K562 (cell line): Measurements from ENCODE around the gene CEBPB. TPM values are rescaled to one million over a fixed set of nuclear protein-coding genes. Genes with fewer than 3 reads are reported as not detected.

Source experiments
- ADNP ChIP-seq: fragments of 200-800 bp; sonication (Bioruptor generic); IDR thresholded peaks from 2 replicates; pipeline ENCODE4 v1.6.1; 2016; ENCODE audit warnings: missing genetic modification characterization, missing compliant biosample characterization
- BCOR ChIP-seq: fragments of 450-650 bp; IDR thresholded peaks from 2 replicates; pipeline ENCODE4 v1.6.1; 2016
- BHLHE40 ChIP-seq: IDR thresholded peaks from 2 replicates; pipeline ENCODE4 v1.6.1; 2011; ENCODE audit warnings: low read length, improper control_type of control experiment
- CBFA2T2 ChIP-seq: fragments of 450-650 bp; conservative IDR thresholded peaks from 2 replicates; pipeline ENCODE4 v1.6.1; 2017; ENCODE audit warnings: mild to moderate bottlenecking
- CBX8 ChIP-seq: fragments of 200-600 bp; sonication (generic); IDR thresholded peaks from 2 replicates; pipeline ENCODE4 v1.6.1; 2012; ENCODE audit warnings: borderline replicate concordance, mixed run types, low read depth, mild to moderate bottlenecking, moderate library complexity, mixed read lengths, low read length, control low read depth, inconsistent platforms; ENCODE audit not compliant: poor library complexity, severe bottlenecking; ENCODE audit errors: extremely low read depth
- HDAC1 ChIP-seq, 2 experiments: fragments of 450-650 bp; IDR thresholded peaks; 2 replicates each; pipeline ENCODE4 v1.6.1; 2016 to 2017; ENCODE audit warnings: inconsistent platforms in 1 of 2, mild to moderate bottlenecking in 1 of 2, moderate library complexity in 1 of 2
- HNRNPL ChIP-seq: fragments of 200-400 bp; formaldehyde crosslinking; IDR thresholded peaks from 2 replicates; pipeline ENCODE4 v1.6.1; 2017; ENCODE audit warnings: low read depth, mild to moderate bottlenecking, low read length
- RFX1 ChIP-seq: fragments of 450-650 bp; IDR thresholded peaks from 2 replicates; pipeline ENCODE4 v1.6.1; 2016; ENCODE audit warnings: mild to moderate bottlenecking, moderate library complexity
- polyA plus RNA-seq, 8 experiments: library from polyadenylated mRNA; depleted of rRNA in 4 of 8; stranded (reverse) in 5 of 8; unstranded in 3 of 8; fragments of >200 nt; fragmentation: Nextera tagmentation in 2 of 8; fragmentation: Illumina TruSeq in 1 of 8; extraction: Ambion mirVana in 2 of 8; extraction: Trizol in 1 of 8; gene quantifications; 2 replicates each; pipeline versions ENCODE4 v1.2.1 to v1.2.3, GENCODE V29; 2011 to 2014; ENCODE audit warnings: inconsistent platforms in 1 of 8, missing spikeins in 1 of 8
- total RNA-seq, 7 experiments: library from RNA; depleted of rRNA in 6 of 7; stranded (reverse); fragments of >200 nt in 6 of 7; fragmentation: Illumina TruSeq in 2 of 7; extraction: Trizol in 2 of 7; gene quantifications; 2 replicates each; pipeline versions ENCODE4 v1.2.1 to v1.2.3, GENCODE V29; 2011 to 2021; ENCODE audit warnings: low replicate concordance in 1 of 7
- TF ChIP-seq, protein P1 (sequence below), 2 experiments: fragments of 450-650 bp in 1 of 2; sonication (generic) in 1 of 2; formaldehyde crosslinking in 1 of 2; IDR thresholded peaks; 2 replicates each; pipeline versions ENCODE4 v1.7.1 to v1.9.0; 2016 to 2022; ENCODE audit warnings: inconsistent platforms in 1 of 2, mild to moderate bottlenecking in 1 of 2, missing genetic modification reagents in 1 of 2
- TF ChIP-seq, protein P2 (sequence below): fragments of 200-800 bp; sonication (Bioruptor generic); IDR thresholded peaks from 2 replicates; pipeline ENCODE4 v1.6.1; 2016; ENCODE audit warnings: missing genetic modification characterization, missing compliant biosample characterization

Gene CEBPB
- total and polyA plus RNA-seq, 9 of the 15 experiments (the other 6 are each of a cell fraction or from before 2014, with no cell fraction given), result 1.2 to 72.6 (median 7.8) TPM

DNA sequence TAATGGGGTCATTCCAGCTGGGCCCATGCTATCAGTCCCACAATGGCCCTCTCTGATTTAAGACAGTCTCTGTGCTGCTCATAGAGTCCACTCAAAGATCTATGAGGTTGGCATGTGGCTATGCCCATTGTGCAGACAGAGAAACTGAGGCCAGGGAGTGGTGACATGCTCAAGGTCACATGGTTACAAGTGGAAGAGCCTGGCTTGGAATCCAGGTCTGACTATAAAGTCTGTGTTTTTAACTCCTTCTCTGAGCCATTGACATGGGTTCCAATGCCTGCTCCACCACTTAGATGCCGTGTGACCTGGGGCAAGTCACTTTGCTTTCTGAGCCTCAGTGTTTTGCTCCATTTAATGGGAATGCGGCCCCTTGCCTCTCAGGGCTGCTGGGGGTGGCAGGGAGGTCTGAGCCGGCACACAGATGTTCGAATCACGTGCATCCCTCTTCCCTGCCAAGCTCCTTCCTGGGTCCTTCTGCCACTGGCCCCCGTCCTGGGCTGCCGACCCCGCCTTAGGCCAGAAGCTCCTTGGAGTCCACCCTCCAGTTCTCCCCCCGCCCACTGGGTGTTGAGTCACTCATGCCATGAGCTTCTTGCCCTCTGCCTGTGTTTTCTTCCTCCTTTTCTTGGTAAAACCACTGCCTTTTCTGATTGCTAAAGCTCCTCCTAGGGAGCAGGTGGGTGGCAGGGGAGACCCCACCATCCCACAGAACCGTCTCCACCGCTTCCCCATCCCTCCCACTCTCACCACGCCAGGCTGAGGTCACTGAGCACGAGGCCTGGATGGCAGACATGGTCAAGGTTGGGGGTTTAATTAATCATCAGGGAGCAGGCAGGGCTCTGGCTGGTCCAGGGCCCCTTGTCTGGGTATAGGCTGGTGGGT lies 35.7 kb downstream of the CEBPB start (continued):
- TF ChIP-seq, protein P1, sequence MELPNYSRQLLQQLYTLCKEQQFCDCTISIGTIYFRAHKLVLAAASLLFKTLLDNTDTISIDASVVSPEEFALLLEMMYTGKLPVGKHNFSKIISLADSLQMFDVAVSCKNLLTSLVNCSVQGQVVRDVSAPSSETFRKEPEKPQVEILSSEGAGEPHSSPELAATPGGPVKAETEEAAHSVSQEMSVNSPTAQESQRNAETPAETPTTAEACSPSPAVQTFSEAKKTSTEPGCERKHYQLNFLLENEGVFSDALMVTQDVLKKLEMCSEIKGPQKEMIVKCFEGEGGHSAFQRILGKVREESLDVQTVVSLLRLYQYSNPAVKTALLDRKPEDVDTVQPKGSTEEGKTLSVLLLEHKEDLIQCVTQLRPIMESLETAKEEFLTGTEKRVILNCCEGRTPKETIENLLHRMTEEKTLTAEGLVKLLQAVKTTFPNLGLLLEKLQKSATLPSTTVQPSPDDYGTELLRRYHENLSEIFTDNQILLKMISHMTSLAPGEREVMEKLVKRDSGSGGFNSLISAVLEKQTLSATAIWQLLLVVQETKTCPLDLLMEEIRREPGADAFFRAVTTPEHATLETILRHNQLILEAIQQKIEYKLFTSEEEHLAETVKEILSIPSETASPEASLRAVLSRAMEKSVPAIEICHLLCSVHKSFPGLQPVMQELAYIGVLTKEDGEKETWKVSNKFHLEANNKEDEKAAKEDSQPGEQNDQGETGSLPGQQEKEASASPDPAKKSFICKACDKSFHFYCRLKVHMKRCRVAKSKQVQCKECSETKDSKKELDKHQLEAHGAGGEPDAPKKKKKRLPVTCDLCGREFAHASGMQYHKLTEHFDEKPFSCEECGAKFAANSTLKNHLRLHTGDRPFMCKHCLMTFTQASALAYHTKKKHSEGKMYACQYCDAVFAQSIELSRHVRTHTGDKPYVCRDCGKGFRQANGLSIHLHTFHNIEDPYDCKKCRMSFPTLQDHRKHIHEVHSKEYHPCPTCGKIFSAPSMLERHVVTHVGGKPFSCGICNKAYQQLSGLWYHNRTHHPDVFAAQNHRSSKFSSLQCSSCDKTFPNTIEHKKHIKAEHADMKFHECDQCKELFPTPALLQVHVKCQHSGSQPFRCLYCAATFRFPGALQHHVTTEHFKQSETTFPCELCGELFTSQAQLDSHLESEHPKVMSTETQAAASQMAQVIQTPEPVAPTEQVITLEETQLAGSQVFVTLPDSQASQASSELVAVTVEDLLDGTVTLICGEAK (IDR thresholded peaks at IDR 0.05), result no peak
- TF ChIP-seq, protein P1 (CRISPR knock-in tag; IDR thresholded peaks at IDR 0.05), result no peak
- TF ChIP-seq ADNP, result peak; percentile 76
- TF ChIP-seq HNRNPL, result no peak
- TF ChIP-seq CBX8, result no peak
- TF ChIP-seq, protein P2, sequence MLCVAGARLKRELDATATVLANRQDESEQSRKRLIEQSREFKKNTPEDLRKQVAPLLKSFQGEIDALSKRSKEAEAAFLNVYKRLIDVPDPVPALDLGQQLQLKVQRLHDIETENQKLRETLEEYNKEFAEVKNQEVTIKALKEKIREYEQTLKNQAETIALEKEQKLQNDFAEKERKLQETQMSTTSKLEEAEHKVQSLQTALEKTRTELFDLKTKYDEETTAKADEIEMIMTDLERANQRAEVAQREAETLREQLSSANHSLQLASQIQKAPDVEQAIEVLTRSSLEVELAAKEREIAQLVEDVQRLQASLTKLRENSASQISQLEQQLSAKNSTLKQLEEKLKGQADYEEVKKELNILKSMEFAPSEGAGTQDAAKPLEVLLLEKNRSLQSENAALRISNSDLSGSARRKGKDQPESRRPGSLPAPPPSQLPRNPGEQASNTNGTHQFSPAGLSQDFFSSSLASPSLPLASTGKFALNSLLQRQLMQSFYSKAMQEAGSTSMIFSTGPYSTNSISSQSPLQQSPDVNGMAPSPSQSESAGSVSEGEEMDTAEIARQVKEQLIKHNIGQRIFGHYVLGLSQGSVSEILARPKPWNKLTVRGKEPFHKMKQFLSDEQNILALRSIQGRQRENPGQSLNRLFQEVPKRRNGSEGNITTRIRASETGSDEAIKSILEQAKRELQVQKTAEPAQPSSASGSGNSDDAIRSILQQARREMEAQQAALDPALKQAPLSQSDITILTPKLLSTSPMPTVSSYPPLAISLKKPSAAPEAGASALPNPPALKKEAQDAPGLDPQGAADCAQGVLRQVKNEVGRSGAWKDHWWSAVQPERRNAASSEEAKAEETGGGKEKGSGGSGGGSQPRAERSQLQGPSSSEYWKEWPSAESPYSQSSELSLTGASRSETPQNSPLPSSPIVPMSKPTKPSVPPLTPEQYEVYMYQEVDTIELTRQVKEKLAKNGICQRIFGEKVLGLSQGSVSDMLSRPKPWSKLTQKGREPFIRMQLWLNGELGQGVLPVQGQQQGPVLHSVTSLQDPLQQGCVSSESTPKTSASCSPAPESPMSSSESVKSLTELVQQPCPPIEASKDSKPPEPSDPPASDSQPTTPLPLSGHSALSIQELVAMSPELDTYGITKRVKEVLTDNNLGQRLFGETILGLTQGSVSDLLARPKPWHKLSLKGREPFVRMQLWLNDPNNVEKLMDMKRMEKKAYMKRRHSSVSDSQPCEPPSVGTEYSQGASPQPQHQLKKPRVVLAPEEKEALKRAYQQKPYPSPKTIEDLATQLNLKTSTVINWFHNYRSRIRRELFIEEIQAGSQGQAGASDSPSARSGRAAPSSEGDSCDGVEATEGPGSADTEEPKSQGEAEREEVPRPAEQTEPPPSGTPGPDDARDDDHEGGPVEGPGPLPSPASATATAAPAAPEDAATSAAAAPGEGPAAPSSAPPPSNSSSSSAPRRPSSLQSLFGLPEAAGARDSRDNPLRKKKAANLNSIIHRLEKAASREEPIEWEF (CRISPR knock-in tag), result no peak
- 0 out of 2 replicates have a peak, but pooled peaks have one; percentile 17 for TF ChIP-seq BHLHE40
- no peak for TF ChIP-seq HDAC1 (IDR thresholded peaks at IDR 0.05)
- no peak for TF ChIP-seq CBFA2T2
- peak; percentile 87 for TF ChIP-seq BCOR
- TF ChIP-seq RFX1, result no peak
